Suppressor macrophage treated with lipopolysaccharide for 1 hour (primary cell): ENCODE data around the gene PXDN.
A peak's percentile ranks its signal among the peaks of the same experiment; 100 is the strongest.

Experiments
- DNase-seq, 3 donors: peaks; one replicate each; pipeline ENCODE4 v3.0.0-alpha.2; 2020 to 2022

Gene PXDN

DNA sequence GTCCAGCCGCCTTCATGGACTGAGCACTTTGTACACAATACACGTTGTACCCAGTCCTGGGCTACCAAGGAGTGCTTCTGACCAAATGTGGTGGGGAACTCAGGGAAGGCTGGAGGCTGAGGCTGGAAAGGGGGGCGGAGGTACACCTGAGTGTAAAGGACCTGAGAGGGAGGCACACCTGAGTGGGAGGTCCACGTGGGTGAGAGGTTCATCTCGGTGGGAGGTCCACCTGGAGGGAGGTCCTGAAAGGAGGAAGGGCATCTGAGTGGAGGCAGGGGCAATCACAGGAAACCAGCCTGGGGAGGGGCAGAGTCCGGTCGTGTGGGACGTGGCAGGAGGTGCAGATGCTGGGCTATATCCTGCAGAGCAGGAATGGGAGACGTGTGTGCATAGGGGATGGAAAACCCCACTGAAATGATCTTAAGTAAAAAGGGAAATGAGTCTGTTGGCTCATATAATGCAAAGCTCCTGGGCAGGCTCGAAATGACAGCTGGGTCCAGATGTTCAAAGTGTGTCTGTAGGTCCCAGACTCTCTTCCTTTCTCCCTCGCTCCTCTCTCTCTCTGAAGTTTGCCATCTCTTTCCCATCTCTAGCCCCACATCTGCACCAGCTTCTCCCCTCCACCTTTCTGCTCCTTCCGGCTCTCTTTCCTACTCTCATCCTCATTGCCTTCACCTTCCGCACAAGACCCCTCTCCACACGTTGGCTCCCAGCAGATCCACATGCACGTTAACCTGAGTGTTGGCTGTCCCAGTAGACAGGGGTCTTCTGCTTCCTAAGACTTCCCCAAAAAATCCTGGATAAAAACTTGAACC lies 137.7 kb downstream of the PXDN start:
- no peak for DNase-seq

GRCh38 chr2:1606046-1606400 lies 138.3 kb downstream of the PXDN start:
- no peak for DNase-seq

DNA sequence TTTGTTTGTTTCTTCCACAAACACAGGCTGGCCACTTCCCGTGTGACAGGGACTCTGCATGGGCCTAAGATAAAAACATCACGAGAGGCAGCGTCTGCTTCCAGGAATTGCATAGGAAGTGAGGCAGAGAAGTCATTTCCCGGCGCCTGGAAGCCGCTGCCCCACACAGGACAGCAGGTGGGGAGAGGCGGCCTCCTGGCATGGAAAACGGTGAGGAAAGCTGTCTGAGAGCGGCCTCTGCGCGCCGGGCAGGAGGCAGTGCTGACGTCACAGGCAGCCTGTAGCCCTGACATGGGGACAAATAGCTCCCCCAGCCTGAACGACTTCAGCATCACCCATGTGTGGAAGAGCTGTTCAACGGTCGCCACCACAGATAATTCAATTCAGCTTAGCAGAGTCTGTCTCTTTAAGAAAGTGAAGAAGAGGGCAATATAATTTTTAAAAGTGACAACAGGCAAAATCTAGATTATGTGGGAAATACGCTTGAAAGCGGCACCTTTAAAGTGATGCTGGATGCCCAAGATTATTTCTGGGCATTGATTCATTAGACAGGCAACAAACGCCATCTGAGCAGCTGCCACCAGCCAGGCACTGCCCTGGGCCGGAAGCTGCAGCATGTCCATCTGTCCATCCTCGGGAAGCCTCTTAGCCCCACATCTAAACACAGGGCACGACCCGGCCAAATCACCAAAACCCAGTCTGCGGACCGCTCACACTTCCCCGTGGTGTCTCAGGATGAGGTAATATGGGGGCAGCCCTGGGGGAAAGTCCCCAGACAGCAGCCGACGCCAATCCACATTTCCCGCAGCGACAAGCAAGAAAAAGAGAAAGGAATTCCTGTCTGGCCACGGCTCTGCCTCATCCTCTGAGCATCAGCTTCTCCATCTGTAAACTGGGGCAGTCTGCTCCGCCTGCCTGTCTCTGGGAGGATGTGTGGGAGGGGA lies 138.9 kb downstream of the PXDN start:
- peak; percentile 8 to 29 (median 9) for DNase-seq

DNA sequence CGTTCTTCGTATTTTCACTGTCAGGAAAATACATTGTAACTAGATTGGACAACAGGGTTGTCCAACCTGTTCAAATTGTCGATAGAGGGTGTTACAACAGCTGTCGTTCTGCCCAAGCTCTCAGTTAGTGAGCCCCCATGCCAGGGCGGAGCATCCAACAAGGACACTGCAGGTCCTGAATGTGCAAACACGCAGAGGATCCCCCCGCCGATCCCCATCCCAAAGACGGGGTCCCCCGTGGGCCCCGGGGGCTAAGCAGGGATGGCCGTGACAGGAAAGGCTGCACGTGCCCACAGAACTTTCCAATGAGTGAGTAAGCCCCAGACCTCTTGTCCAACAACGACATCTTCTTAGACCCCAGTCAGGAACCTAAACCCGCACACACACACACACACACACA lies 140.8 kb downstream of the PXDN start:
- no peak for DNase-seq

GRCh38 chr2:1603059-1603458 lies 141.3 kb downstream of the PXDN start:
- no peak for DNase-seq

- DNase-seq, result no peak
These were observed 141.9 kb downstream of the PXDN start for GRCh38 chr2:1602278-1603010.

- no peak for DNase-seq
These were observed 142.6 kb downstream of the PXDN start for GRCh38 chr2:1601471-1602277.

DNA sequence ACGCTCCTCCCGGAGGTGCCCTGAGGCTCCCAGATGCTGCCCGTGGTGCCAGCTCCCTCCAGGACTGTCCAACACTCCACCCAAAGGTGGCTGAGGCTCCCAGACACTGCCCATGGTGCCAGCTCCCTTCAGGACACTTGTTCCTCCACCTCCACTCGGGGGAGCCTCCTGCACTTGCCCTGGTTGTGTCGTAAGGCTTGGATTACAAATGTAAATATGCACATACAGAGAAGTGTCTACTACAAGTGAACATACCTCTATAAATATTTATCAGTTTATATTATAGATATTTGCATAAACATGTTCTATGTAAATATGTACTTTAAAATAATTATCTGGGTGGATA lies 143.3 kb downstream of the PXDN start:
- no peak for DNase-seq

DNA sequence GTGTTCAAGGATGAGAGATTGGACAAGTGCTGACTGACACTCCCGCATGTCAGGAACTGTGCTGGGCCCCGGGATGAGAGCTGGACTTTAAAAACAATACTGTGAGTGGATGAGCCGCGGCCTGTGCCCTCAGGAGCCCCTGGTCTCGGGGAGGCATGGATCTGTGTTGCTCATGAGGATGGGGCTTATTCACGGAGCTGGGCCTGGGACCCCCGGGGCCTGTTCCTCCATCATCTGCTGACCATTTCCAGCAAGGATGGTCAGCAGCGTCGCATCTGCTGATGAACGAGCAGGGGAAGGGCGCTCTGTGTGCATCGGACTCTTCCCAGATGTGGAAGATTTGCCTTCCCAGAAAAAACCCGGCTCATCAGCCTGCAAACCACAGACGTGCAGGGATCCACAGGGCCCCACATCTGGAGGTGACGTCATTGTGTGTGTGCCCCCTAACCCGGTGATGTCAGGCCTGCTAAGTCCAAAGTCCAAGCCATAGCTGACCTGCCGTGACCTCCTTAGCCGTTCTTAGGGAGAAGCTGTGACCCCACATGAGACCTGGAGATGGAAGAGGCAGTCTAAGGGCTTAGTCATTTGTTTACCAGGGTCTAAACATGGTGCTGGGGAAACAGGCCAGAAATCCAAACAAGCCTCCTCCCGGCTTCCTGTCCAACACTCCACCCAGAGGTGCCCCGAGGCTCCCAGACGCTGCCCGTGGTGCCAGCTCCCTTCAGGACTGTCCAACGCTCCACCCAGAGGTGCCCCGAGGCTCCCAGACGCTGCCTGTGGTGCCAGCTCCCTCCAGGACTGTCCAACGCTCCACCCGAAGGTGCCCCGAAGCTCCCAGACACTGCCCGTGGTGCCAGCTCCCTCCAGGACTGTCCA lies 143.9 kb downstream of the PXDN start:
- no peak for DNase-seq

DNA sequence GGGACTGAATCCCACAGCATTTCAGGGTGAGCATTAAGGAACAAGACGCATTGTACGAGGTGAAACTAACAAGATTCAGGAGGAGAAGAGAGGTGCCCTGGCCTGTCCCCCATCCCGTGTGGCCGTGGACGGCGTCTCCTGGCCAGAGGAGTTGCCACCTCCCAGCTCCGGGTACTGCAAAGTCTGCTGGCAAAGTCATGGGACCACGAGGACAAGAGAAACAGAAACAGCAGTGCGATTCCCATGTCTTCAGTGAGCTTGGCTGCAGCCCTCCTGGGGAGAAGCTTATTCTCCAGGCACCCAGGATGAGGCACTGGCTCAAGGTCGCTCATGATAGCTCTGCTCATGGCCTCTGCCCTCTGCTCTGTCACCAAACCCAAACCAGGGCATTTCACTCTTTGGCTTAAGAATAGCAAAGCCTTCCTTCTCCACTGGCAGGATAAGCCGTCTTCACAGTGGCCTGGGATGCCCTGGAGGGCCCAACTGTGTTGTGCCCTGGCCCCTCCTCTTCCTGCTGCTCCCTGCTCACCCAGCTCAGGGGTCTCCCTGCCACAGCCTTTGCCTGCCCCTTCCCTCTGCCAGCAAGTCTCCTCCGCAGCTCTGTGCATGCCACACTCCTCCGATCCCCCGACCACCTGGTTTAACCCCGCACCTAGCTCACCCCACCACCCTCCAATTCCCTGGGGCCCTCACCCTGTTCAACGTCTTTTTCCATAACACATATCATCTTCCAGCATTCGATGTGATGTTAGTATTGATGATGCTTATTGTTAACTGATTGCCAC lies 144.8 kb downstream of the PXDN start:
- DNase-seq, result no peak

- DNase-seq, result no peak
These were observed 145.5 kb downstream of the PXDN start for GRCh38 chr2:1598800-1599199.

DNA sequence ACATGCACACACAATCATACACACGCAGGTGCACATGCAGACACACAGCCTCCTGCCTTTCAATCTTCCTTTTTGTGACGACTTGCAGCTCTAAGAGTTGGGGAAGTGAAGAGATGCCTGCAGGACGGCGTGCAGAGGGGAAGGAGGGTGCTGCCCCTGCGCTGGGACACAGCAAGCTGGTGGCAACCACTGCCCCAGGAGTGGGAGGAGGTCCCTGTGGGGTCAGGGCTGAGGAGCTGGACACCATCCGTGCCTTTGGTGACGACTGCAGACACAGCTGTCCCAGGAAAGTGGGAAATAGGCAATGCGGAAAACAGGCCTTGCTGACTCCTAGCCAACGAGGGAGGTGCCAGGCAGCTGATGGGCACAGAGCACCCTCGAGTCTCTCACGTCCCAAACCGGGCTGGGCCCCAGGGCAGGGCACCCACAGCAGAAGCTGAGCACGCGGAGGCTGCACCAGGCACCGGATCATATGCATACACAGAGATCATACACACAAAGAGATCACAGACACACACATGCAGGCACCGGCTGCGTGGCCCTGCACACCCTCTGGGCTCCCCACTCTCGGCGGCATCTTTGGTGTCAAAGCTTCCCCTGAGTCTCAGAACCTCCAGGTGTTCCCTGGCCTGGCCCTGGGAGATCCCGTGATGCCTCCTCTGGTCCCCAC lies 146.1 kb downstream of the PXDN start:
- no peak for DNase-seq

DNA sequence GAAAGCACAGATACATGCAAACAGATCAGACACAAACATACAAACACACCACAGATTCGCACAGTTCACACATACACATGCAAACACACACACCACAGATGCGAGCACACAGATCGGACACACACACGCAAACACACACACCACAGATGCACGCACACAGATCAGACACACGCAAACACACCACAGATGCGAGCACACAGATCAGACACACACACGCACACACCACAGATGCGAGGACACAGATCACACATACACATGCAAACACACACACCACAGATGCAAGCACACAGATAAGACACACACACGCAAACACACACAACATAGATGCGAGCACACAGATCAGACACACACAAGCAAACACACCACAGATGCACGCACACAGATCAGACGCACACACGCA lies 149.0 kb downstream of the PXDN start:
- no peak for DNase-seq

DNA sequence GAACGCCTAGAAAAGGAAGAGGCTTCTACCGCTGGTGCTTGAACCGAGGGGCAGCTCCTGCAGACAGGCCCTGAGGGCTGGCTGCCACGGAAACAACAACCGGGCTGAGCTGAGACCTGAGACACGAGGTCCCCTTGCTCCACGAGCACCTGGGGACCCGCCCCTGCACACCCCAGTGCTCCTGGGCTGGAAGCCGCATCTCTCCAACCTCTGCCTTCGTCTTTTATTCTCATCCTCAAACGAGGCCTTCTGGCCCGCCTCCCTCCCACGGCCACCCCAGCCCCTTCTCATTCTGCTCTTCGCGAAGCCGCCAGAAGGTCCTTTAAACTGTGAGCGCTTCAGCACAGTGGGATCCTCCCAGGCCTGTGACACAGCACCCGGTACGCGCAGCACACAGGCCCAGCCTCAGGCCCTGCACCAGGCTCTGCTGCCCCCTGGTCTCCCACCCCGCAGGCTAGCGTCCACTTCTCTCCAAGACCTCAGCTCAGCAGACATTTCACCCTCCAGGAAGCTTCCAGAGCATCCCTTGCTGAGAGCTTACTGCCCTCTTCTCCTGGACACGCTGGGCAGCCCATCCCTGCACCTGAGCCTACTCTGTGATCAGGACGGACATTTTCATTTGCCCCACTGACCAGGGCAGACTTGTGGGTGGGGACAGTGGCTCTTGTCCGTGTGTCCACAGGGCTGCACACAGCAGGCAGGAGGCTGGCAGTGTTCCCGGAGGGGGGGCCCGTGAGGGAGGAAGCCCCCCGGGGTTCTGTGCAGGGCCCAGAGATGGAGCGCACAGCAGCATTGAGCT lies 149.7 kb downstream of the PXDN start:
- DNase-seq, result no peak

DNA sequence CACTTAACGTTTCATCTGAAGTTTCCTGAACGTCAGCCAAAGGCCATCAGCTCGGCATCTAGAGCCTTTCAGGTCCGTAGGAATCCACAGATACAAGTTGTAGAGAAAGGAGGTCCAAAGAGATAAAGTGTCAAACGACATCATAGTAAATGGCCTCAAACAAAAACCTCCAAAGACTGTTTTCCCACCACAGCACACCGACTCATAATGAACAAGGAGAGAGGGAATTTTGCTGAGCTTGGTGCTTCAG lies 150.3 kb downstream of the PXDN start:
- DNase-seq, result no peak

- no peak for DNase-seq
These were observed 150.8 kb downstream of the PXDN start for GRCh38 chr2:1593371-1594122.

DNA sequence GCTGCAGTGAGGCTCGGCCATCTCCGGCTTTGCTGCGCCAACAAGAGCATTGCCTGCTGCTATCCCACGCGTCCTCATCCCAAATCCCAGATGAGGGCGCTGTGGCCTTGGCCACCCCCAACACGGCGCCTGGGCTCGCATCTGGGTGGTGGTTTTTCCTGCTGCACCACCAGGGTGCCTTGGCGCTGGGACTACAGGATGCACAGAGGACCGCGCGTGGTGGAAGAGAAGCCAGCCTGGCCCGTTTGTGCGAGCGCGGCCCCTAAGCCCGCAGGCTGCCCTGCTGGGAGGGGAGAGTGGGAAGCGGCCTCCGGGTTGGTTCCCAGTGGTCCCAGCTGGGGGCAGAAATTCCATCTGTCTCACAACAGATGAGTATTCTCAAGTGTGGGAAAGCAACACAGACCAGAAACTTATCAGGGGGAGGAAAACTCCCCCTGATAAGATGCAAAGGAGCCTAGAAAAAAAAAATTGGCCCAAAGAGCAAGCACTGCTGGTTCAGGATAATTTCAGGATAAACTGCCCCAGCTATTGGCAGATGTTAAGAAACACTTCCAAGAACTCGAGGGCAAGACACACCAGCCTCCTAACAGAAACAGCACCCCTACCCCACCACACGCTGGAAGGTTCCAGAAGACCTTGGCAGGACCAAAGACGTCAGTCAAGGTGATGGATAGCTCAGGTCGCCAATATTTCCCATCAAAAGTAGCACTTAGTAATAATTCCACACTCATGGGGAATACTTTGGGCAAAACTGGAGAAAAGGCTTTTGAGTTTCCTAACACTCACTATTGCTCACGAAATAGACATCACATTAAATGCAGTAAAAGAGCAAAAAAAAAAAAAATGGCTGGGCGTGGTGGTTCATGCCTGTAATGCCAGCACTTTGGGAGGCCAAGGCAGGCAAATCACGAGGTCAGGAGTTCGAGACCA lies 152.1 kb downstream of the PXDN start:
- no peak for DNase-seq

DNA sequence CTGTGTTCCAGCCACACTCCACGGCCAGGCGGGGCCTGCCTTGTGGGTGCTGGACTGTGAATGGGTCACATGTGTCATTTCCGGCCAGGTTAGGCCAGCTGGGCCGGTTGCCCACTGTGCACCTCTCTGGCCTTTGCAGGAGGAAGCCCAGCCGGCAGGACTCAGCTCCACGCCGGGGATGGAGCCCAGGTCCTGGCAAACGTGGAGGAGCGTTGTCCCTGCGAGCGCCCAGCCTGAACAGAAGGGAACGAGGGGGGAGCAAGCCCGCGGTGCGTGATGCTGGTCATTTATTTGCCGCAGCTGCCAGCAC lies 152.9 kb downstream of the PXDN start:
- DNase-seq, result no peak
